GM12878 (cell line): ENCODE results near the gene ZNF22. TPM values are rescaled to one million over a fixed set of nuclear protein-coding genes. Genes with fewer than 3 reads are reported as not detected.

Source experiments
- EED ChIP-seq: sonication (generic); IDR thresholded peaks from 2 replicates; pipeline ENCODE4 v1.6.1; 2016; ENCODE audit warnings: antibody characterized with exemption, low read depth
- ELK1 ChIP-seq: IDR thresholded peaks from 2 replicates; pipeline ENCODE4 v1.6.1; 2012; ENCODE audit warnings: low read depth, low read length, improper control_type of control experiment
- EP300 ChIP-seq, 2 experiments: fragments of 150-350 bp in 1 of 2; IDR thresholded peaks; 2 replicates each; pipeline ENCODE4 v1.6.1; 2011 to 2012; ENCODE audit warnings: low read depth in 2 of 2, low read length in 2 of 2, borderline replicate concordance in 1 of 2, improper control_type of control experiment in 1 of 2, inconsistent platforms in 1 of 2; ENCODE audit not compliant: control insufficient read depth in 1 of 2
- FOXK2 ChIP-seq: fragments of 450-650 bp; IDR thresholded peaks from 2 replicates; pipeline ENCODE4 v1.6.1; 2017; ENCODE audit warnings: mild to moderate bottlenecking, moderate library complexity
- IRF4 ChIP-seq: IDR thresholded peaks from 2 replicates; pipeline ENCODE4 v1.6.1; 2011; ENCODE audit warnings: low read depth, low read length
- KAT2A ChIP-seq: conservative IDR thresholded peaks from 2 replicates; pipeline ENCODE4 v1.6.1; 2011; ENCODE audit warnings: low read depth, low read length; ENCODE audit not compliant: control insufficient read depth
- KDM1A ChIP-seq: fragments of 200-600 bp; sonication (generic); IDR thresholded peaks from 2 replicates; pipeline ENCODE4 v1.6.1; 2016; ENCODE audit warnings: borderline replicate concordance
- MLLT1 ChIP-seq: fragments of 450-650 bp; IDR thresholded peaks from 2 replicates; pipeline ENCODE4 v1.6.1; 2016; ENCODE audit warnings: mild to moderate bottlenecking
- MYB ChIP-seq: fragments of 150-350 bp; IDR thresholded peaks from 2 replicates; pipeline ENCODE4 v1.6.1; 2014; ENCODE audit warnings: mild to moderate bottlenecking, low read depth, low read length, borderline replicate concordance
- NR2C2 ChIP-seq: IDR thresholded peaks from 2 replicates; pipeline ENCODE4 v1.6.1; 2011; ENCODE audit warnings: borderline replicate concordance, low read depth; ENCODE audit not compliant: control insufficient read depth, insufficient read length
- RAD51 ChIP-seq: fragments of 450-650 bp; IDR thresholded peaks from 2 replicates; pipeline ENCODE4 v1.6.1; 2016; ENCODE audit warnings: moderate library complexity, mild to moderate bottlenecking, inconsistent platforms
- SIX5 ChIP-seq: IDR thresholded peaks from 2 replicates; pipeline ENCODE4 v1.6.1; 2011; ENCODE audit warnings: mild to moderate bottlenecking, low read depth, low read length, moderate library complexity; ENCODE audit not compliant: severe bottlenecking
- SMC3 ChIP-seq: IDR thresholded peaks from 2 replicates; pipeline ENCODE4 v1.6.1; 2011; ENCODE audit warnings: low read length, improper control_type of control experiment, borderline replicate concordance
- SP1 ChIP-seq: IDR thresholded peaks from one replicate; pipeline ENCODE4 v1.6.1; 2011; ENCODE audit warnings: low read depth, low read length
- SUZ12 ChIP-seq: fragments of 200-600 bp; sonication (generic); IDR thresholded peaks from one replicate; pipeline ENCODE4 v1.6.1; 2018; ENCODE audit warnings: antibody characterized with exemption, mild to moderate bottlenecking; ENCODE audit not compliant: unreplicated experiment
- ZBED1 ChIP-seq: IDR thresholded peaks from 2 replicates; pipeline ENCODE4 v1.6.1; 2016; ENCODE audit warnings: borderline replicate concordance
- ZBTB40 ChIP-seq: fragments of 450-650 bp; IDR thresholded peaks from 2 replicates; pipeline ENCODE4 v1.6.1; 2016; ENCODE audit warnings: mild to moderate bottlenecking, moderate library complexity, borderline replicate concordance
- ZNF592 ChIP-seq: fragments of 450-650 bp; IDR thresholded peaks from 2 replicates; pipeline ENCODE4 v1.6.1; 2017; ENCODE audit warnings: mild to moderate bottlenecking, moderate library complexity
- ZZZ3 ChIP-seq: IDR thresholded peaks from 2 replicates; pipeline ENCODE4 v1.6.1; 2011; ENCODE audit warnings: low read depth; ENCODE audit not compliant: control insufficient read depth, insufficient read length
- polyA plus RNA-seq, 11 experiments: library from polyadenylated mRNA; depleted of rRNA in 4 of 11; unstranded in 6 of 11; stranded (reverse) in 5 of 11; fragments of >200 nt; fragmentation: Nextera tagmentation in 4 of 11; fragmentation: Illumina TruSeq in 1 of 11; extraction: Ambion mirVana in 4 of 11; extraction: Trizol in 1 of 11; gene quantifications; 1 replicate in 1 of 11; 2 replicates in 10 of 11; pipeline versions ENCODE4 v1.2.1 to v1.2.3, GENCODE V29; 2011 to 2016; ENCODE audit warnings: inconsistent platforms in 2 of 11, missing spikeins in 2 of 11, low read depth in 1 of 11
- total RNA-seq, 4 experiments: library from RNA; depleted of rRNA in 3 of 4; stranded (reverse); fragments of >200 nt in 3 of 4; fragmentation: Illumina TruSeq in 1 of 4; extraction: Trizol in 1 of 4; gene quantifications; 2 replicates each; pipeline versions ENCODE4 v1.2.1 to v1.2.3, GENCODE V29; 2013 to 2021

The ZNF22 gene
- total and polyA plus RNA-seq, 10 of the 15 experiments (the other 5 are each of a cell fraction or from before 2014, with no cell fraction given) = 31.1 to 74.4 (median 43.8) TPM

- TF ChIP-seq ZNF592 (no peak), MLLT1 (peak; percentile 43; the same call in 1 of the 2 replicates), IRF4 (no peak), FOXK2 (no peak), ZZZ3 (no peak), ZBED1 (0 out of 2 replicates have a peak, but pooled peaks have one; percentile 17), KAT2A (no peak), EED (peak; percentile 82), KDM1A (no peak), SIX5 (no peak), SP1 (no peak), ELK1 (no peak), MYB (no peak), SMC3 (no peak), ZBTB40 (no peak), NR2C2 (no peak), SUZ12 (no peak), EP300 (IDR thresholded peaks at IDR 0.05; ENCODE audit: borderline replicate concordance in 1 of 2, control insufficient read depth in 1 of 2, low read depth in 2 of 2, low read length in 2 of 2) (peak; percentile 29 to 71; a peak in 3 of 4 replicates), RAD51 (no peak)
Measured at GRCh38 chr10:44973323-44974081, 27.2 kb upstream of the ZNF22 start (continued).
